ENCODE measurements around the gene PRSS3.
"Not testable (repeated sequence)": the region's sequence is repeated elsewhere in the genome, so short reads cannot be mapped to it uniquely, and the experiment has no call there.

Gene PRSS3

DNA sequence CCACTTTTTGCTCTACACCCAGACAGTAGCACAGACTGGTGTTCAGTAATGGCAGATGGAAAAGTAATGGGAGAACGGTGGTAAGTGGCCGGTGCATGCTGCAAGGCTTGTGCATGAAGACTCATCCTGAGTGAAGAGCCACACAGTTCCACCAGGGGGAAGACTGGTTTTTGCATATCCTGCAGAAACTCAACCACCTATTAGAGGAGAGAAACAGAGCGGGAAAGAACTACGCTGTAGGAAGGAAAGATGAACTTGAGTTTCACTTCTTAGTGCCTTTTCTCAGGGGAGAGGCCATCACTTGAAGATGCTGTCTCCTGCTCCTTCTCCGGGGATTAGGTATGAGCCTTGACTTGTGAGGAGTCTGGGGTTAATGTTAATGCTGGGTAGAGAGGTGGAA is 9.4 kb upstream of the PRSS3 start:
- Histone ChIP-seq H3K36me3 (ENCODE audit: control insufficient read depth in 4 of 4, insufficient read depth in 4 of 4, low read length in 3 of 4) (no peaks in the 10 kb centered on the region), H3K9me3 (ENCODE audit: control extremely low read depth in 1 of 5, control insufficient read depth in 4 of 5, insufficient read depth in 2 of 5, low read depth in 1 of 5, low read length in 4 of 5) (no peaks in the 10 kb centered on the region), H3K27me3 (replicated peaks in 2 of 5; ENCODE audit: control insufficient read depth in 4 of 5, insufficient read depth in 5 of 5, low read length in 4 of 5) (no peaks in the 10 kb centered on the region), H3K4me3 (ENCODE audit: control insufficient read depth in 1 of 7, extremely low read depth in 1 of 7, insufficient read depth in 4 of 7, low read depth in 2 of 7, low read length in 6 of 7) (no peak overlapping the region), H3K4me1 (ENCODE audit: control extremely low read depth in 1 of 4, control insufficient read depth in 4 of 4, insufficient read depth in 4 of 4, low read length in 3 of 4) (no peaks in the 10 kb centered on the region), H3K27ac (ENCODE audit: insufficient read depth in 1 of 2, low read depth in 1 of 2, low read length in 2 of 2, poor library complexity in 1 of 2, severe bottlenecking in 2 of 2) (no peak overlapping the region)
- WGBS (ENCODE audit: insufficient coverage): 100% methylated on average over 2 of the region's 5 CpGs
- ChIA-PET POLR2A (no interaction called here), CTCF (no interaction called here)
- peak; percentile 9 to 23 (median 22) for DNase-seq

DNA sequence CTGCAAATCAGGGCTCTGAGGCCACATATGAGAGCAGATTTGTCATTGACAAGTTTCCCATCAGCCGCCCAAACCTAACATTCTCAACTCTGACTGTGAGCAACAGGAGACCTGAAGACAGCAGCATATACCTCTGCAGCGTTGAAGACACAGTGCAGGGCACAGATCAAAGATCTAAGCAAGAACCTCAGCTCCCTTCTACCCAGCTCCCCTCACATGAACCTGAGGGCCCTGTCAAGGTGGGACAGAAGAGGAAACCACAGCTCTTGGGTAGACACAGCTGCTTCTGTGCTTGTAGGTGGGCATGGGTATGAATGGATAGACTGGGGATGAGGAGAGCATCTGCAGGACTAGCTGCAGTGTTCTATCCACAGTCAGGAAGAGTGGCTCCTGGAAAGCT is 8.7 kb upstream of the PRSS3 start:
- H3K9me3 ChIP-seq (ENCODE audit: control extremely low read depth in 1 of 5, control insufficient read depth in 4 of 5, insufficient read depth in 2 of 5, low read depth in 1 of 5, low read length in 4 of 5): no peaks in the 10 kb centered on the region
- DNase-seq: no peak
- H3K4me3 ChIP-seq (ENCODE audit: control insufficient read depth in 1 of 7, extremely low read depth in 1 of 7, insufficient read depth in 4 of 7, low read depth in 2 of 7, low read length in 6 of 7): no peak overlapping the region
- H3K4me1 ChIP-seq (ENCODE audit: control extremely low read depth in 1 of 4, control insufficient read depth in 4 of 4, insufficient read depth in 4 of 4, low read length in 3 of 4): no peaks in the 10 kb centered on the region
- ChIA-PET CTCF (interaction anchor here (1.4 to 1.6 kb wide), 2 partner anchors 21 to 26 kb away, joined by 3 to 5 read pairs; no protein-coding TSS in a partner anchor), POLR2A (no interaction called here)
- no peaks in the 10 kb centered on the region for H3K36me3 ChIP-seq (ENCODE audit: control insufficient read depth in 4 of 4, insufficient read depth in 4 of 4, low read length in 3 of 4)
- 96% methylated on average over 2 of the region's 2 CpGs for WGBS (ENCODE audit: insufficient coverage)
- H3K27me3 ChIP-seq (replicated peaks in 2 of 5; ENCODE audit: control insufficient read depth in 4 of 5, insufficient read depth in 5 of 5, low read length in 4 of 5): no peaks in the 10 kb centered on the region
- no peak overlapping the region for H3K27ac ChIP-seq (ENCODE audit: insufficient read depth in 1 of 2, low read depth in 1 of 2, low read length in 2 of 2, poor library complexity in 1 of 2, severe bottlenecking in 2 of 2)

DNA sequence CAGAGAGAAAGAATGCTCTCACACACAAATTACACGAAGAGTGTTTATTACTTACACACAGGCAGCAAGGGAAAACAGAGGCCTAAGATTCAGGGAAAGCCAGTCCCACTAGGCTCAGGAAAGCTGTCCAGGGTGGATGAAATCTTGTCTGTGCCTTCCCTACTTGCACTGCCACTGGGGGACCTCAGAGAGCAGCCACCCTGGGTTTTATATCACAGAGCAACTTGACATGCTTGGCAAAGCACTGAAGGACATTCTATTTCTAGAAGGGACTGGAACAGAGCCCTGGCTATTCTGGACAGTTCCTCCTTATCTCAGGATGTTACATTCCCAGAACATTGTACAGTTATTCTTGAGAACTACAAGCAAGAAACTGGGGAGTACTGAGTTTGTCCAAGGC is 7.5 kb upstream of the PRSS3 start:
- CTCF ChIA-PET: interaction anchor here (0.8 to 1.6 kb wide), 3 partner anchors 20 to 64 kb away, joined by 3 to 5 read pairs (median 3); no protein-coding TSS in a partner anchor

DNA sequence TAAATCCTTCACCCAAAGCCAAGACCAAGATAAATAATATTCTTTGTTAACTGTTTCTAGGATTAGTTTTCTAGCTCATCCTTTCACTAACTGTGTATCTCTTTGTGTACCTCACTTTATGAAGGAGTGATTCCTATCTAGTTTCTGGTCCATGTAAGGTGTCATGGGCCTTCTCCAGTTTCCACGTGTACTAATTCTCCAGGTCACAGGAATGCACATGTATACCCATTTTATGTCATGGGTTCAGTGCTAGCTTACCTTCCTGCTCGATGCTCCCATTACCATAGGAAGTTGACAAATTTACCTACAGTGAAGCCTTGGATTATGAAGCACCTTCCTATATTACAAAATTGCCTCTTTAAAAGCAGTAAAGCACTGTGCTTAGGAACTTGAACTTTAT is 5.9 kb upstream of the PRSS3 start:
- H3K4me1 ChIP-seq (ENCODE audit: control extremely low read depth in 1 of 4, control insufficient read depth in 4 of 4, insufficient read depth in 4 of 4, low read length in 3 of 4); H3K36me3 ChIP-seq (ENCODE audit: control insufficient read depth in 4 of 4, insufficient read depth in 4 of 4, low read length in 3 of 4); DNase-seq; H3K27me3 ChIP-seq (replicated peaks in 2 of 5; ENCODE audit: control insufficient read depth in 4 of 5, insufficient read depth in 5 of 5, low read length in 4 of 5); POLR2A ChIA-PET; H3K27ac ChIP-seq (ENCODE audit: insufficient read depth in 1 of 2, low read depth in 1 of 2, low read length in 2 of 2, poor library complexity in 1 of 2, severe bottlenecking in 2 of 2); H3K4me3 ChIP-seq (ENCODE audit: control insufficient read depth in 1 of 7, extremely low read depth in 1 of 7, insufficient read depth in 4 of 7, low read depth in 2 of 7, low read length in 6 of 7); H3K9me3 ChIP-seq (ENCODE audit: control extremely low read depth in 1 of 5, control insufficient read depth in 4 of 5, insufficient read depth in 2 of 5, low read depth in 1 of 5, low read length in 4 of 5): not testable (repeated sequence)
- CTCF ChIA-PET: interaction anchor here (1.0 kb wide), 1 partner anchor 11 kb away, joined by 3 read pairs; no protein-coding TSS in a partner anchor
- 100% methylated on average over 2 of the region's 2 CpGs for WGBS (ENCODE audit: insufficient coverage)

More for the DNA sequence above, 7.5 kb upstream of the PRSS3 start:
- Histone ChIP-seq H3K9me3 (ENCODE audit: control extremely low read depth in 1 of 5, control insufficient read depth in 4 of 5, insufficient read depth in 2 of 5, low read depth in 1 of 5, low read length in 4 of 5) (no peaks in the 10 kb centered on the region), H3K27me3 (replicated peaks in 2 of 5; ENCODE audit: control insufficient read depth in 4 of 5, insufficient read depth in 5 of 5, low read length in 4 of 5) (no peaks in the 10 kb centered on the region), H3K36me3 (ENCODE audit: control insufficient read depth in 4 of 4, insufficient read depth in 4 of 4, low read length in 3 of 4) (no peaks in the 10 kb centered on the region), H3K4me1 (ENCODE audit: control extremely low read depth in 1 of 4, control insufficient read depth in 4 of 4, insufficient read depth in 4 of 4, low read length in 3 of 4) (no peaks in the 10 kb centered on the region), H3K27ac (ENCODE audit: insufficient read depth in 1 of 2, low read depth in 1 of 2, low read length in 2 of 2, poor library complexity in 1 of 2, severe bottlenecking in 2 of 2) (no peak overlapping the region), H3K4me3 (ENCODE audit: control insufficient read depth in 1 of 7, extremely low read depth in 1 of 7, insufficient read depth in 4 of 7, low read depth in 2 of 7, low read length in 6 of 7) (no peak overlapping the region)
- no peak for DNase-seq
- WGBS (ENCODE audit: insufficient coverage): no CpG with 5 or more reads among the region's 1 CpG
- POLR2A ChIA-PET: no interaction called here

DNA sequence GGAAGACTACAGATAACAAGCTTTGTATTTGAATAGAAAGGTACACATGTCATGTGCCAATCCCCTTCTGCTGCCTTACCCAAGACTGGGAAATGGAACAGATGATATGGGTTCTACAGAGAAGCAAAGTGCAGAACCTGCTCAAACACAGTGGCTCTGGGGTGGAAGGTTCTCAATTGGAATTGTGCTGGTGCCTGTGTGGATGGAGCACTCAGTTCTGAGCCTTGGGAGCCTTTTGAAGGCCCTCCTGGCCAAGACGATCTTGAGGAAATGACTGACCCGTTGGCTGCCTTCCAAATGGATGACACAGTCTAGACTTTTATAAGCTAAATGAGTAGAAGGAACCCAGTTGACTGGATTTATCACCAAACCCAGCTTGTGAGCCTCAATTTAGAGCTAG is 4.2 kb upstream of the PRSS3 start:
- no peaks in the 10 kb centered on the region for H3K27me3 ChIP-seq (replicated peaks in 2 of 5; ENCODE audit: control insufficient read depth in 4 of 5, insufficient read depth in 5 of 5, low read length in 4 of 5)
- H3K4me3 ChIP-seq (ENCODE audit: control insufficient read depth in 1 of 7, extremely low read depth in 1 of 7, insufficient read depth in 4 of 7, low read depth in 2 of 7, low read length in 6 of 7): no peak overlapping the region
- POLR2A ChIA-PET: no interaction called here
- WGBS (ENCODE audit: insufficient coverage): 0% methylated on average over 1 of the region's 2 CpGs
- no peaks in the 10 kb centered on the region for H3K9me3 ChIP-seq (ENCODE audit: control extremely low read depth in 1 of 5, control insufficient read depth in 4 of 5, insufficient read depth in 2 of 5, low read depth in 1 of 5, low read length in 4 of 5)
- no peak for DNase-seq
- H3K4me1 ChIP-seq (ENCODE audit: control extremely low read depth in 1 of 4, control insufficient read depth in 4 of 4, insufficient read depth in 4 of 4, low read length in 3 of 4): no peaks in the 10 kb centered on the region
- H3K27ac ChIP-seq (ENCODE audit: insufficient read depth in 1 of 2, low read depth in 1 of 2, low read length in 2 of 2, poor library complexity in 1 of 2, severe bottlenecking in 2 of 2): no peak overlapping the region
- CTCF ChIA-PET: interaction anchor here (1.0 to 2.0 kb wide), 3 partner anchors 10 to 168 kb away, joined by 3 to 6 read pairs (median 4); no protein-coding TSS in a partner anchor
- H3K36me3 ChIP-seq (ENCODE audit: control insufficient read depth in 4 of 4, insufficient read depth in 4 of 4, low read length in 3 of 4): no peaks in the 10 kb centered on the region

DNA sequence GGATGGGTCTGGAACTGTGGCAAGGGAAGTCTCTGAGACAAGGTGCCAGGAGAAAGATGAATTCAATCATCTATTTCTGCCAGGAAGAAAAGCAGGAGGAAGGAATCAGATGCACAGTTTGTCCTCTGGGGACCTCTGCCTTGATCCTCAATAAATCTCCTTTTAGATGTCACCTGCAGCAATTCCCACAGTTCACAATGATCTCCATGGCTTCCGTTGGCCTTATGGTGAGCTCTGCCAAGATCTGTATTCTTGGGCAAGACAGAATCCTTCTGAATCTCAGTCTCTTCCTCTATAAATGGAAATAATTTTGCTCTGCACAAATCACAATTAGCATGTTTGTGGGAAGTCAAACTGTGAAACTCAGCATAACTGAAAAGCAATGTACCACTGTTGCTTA is 1.9 kb upstream of the PRSS3 start:
- DNase-seq; POLR2A ChIA-PET; H3K4me3 ChIP-seq (ENCODE audit: control insufficient read depth in 1 of 7, extremely low read depth in 1 of 7, insufficient read depth in 4 of 7, low read depth in 2 of 7, low read length in 6 of 7); H3K27me3 ChIP-seq (replicated peaks in 2 of 5; ENCODE audit: control insufficient read depth in 4 of 5, insufficient read depth in 5 of 5, low read length in 4 of 5); H3K36me3 ChIP-seq (ENCODE audit: control insufficient read depth in 4 of 4, insufficient read depth in 4 of 4, low read length in 3 of 4); H3K9me3 ChIP-seq (ENCODE audit: control extremely low read depth in 1 of 5, control insufficient read depth in 4 of 5, insufficient read depth in 2 of 5, low read depth in 1 of 5, low read length in 4 of 5); H3K27ac ChIP-seq (ENCODE audit: insufficient read depth in 1 of 2, low read depth in 1 of 2, low read length in 2 of 2, poor library complexity in 1 of 2, severe bottlenecking in 2 of 2); H3K4me1 ChIP-seq (ENCODE audit: control extremely low read depth in 1 of 4, control insufficient read depth in 4 of 4, insufficient read depth in 4 of 4, low read length in 3 of 4): not testable (repeated sequence)
- 80% methylated on average over 1 of the region's 1 CpG for WGBS (ENCODE audit: insufficient coverage)
- CTCF ChIA-PET: interaction anchor here (0.9 kb wide), 1 partner anchor 15 kb away, joined by 3 read pairs; no protein-coding TSS in a partner anchor

DNA sequence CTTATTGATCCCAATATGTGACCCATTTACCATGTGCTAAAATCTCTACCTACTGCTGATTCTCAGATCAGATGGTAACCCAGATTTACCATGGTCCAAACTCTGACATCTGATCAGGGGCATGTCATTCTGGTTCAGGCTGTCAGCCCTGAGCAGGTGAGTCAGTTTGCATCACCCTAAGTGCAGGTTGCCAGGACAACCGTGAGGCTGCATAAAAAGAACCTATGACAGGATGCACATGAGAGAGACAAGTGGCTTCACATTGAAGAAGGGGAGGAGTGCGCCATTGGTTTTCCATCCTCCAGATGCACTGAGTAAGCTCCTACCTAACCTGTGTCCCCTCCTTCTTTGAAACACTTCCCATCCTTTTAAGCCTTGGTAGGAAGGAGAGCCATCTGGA is 801 bp upstream of the PRSS3 start:
- 100% methylated on average over 1 of the region's 2 CpGs for WGBS (ENCODE audit: insufficient coverage)
- CTCF ChIA-PET: interaction anchor here (0.9 to 2.3 kb wide), 3 partner anchors 16 to 56 kb away, joined by 3 to 7 read pairs (median 4); no protein-coding TSS in a partner anchor
- Histone ChIP-seq H3K36me3 (ENCODE audit: control insufficient read depth in 4 of 4, insufficient read depth in 4 of 4, low read length in 3 of 4) (no peaks in the 10 kb centered on the region), H3K27ac (ENCODE audit: insufficient read depth in 1 of 2, low read depth in 1 of 2, low read length in 2 of 2, poor library complexity in 1 of 2, severe bottlenecking in 2 of 2) (no peak overlapping the region), H3K9me3 (ENCODE audit: control extremely low read depth in 1 of 5, control insufficient read depth in 4 of 5, insufficient read depth in 2 of 5, low read depth in 1 of 5, low read length in 4 of 5) (peaks cover 0 to 3% (median 0%) of the 10 kb centered on the region in 5 experiments), H3K4me1 (ENCODE audit: control extremely low read depth in 1 of 4, control insufficient read depth in 4 of 4, insufficient read depth in 4 of 4, low read length in 3 of 4) (no peaks in the 10 kb centered on the region), H3K27me3 (replicated peaks in 2 of 5; ENCODE audit: control insufficient read depth in 4 of 5, insufficient read depth in 5 of 5, low read length in 4 of 5) (no peaks in the 10 kb centered on the region), H3K4me3 (ENCODE audit: control insufficient read depth in 1 of 7, extremely low read depth in 1 of 7, insufficient read depth in 4 of 7, low read depth in 2 of 7, low read length in 6 of 7) (no peak overlapping the region)
- POLR2A ChIA-PET: no interaction called here
- no peak for DNase-seq
